Mucosa of descending colon (tissue), 3 donors: ENCODE results near the gene SNTB2. TPM values are rescaled to one million over a fixed set of nuclear protein-coding genes. Genes with fewer than 3 reads are reported as not detected.
"Not testable (repeated sequence)": the region's sequence is repeated elsewhere in the genome, so short reads cannot be mapped to it uniquely, and the experiment has no call there.

Experiments used
- ATAC-seq: fragments of 200-7000 bp; cut with Tn5 transposase; one replicate; pipeline ENCODE4 v1.9.1; 2020; ENCODE audit warnings: mild to moderate bottlenecking, moderate library complexity
- DNase-seq, 3 donors: peaks; one replicate each; pipeline ENCODE4 v3.0.0-alpha.2; 2020
- H3K36me3 ChIP-seq: fragments of 200-600 bp; one replicate; pipeline ENCODE4 v1.8.0; 2021; ENCODE audit warnings: low read depth, mild to moderate bottlenecking
- H3K4me1 ChIP-seq: fragments of 200-600 bp; one replicate; pipeline ENCODE4 v1.8.0; 2021; ENCODE audit warnings: low read depth, mild to moderate bottlenecking
- H3K4me3 ChIP-seq: fragments of 200-600 bp; one replicate; pipeline ENCODE4 v1.8.0; 2021; ENCODE audit warnings: mild to moderate bottlenecking
- H3K9me3 ChIP-seq: fragments of 200-600 bp; one replicate; pipeline ENCODE4 v1.8.0; 2021; ENCODE audit warnings: mild to moderate bottlenecking
- intact Hi-C, 2 donors: fragments of 100-400 bp; cut with DNase I in 1 of 2; cut with micrococcal nuclease in 1 of 2; formaldehyde crosslinking; loops; one replicate each; pipeline versions ENCODE4 v1.11.0 to v1.11.1; 2022; cut with DNase I, micrococcal nuclease
- total RNA-seq, 3 donors: library from RNA; stranded (reverse); fragmentation: NEBNext Ultra II Directional in 2 of 3; extraction: Animal tissue kit (Norgen Biotek cat#: 25700) in 2 of 3; gene quantifications; one replicate each; pipeline versions ENCODE4 v1.2.1 to v1.2.4, GENCODE V29; 2021 to 2023
- TF ChIP-seq, protein P1 (sequence below): fragments of 200-600 bp; IDR thresholded peaks from one replicate; pipeline ENCODE4 v1.8.0; 2022; ENCODE audit warnings: antibody characterized with exemption, mild to moderate bottlenecking
- donor health status: DM: no; HTN: no; CAD: no; lungs with moderate emphysema.
- donor health status: DM: no; HTN: no; CAD: no.
- donor health status: DM: no; HTN: yes; CAD: no.

The SNTB2 gene
- total RNA-seq, 3 donors from 2014 or later = 28.7 to 50.9 (median 34.0) TPM

GRCh38 chr16:69285240-69285639 is 98.3 kb downstream of the SNTB2 start:
- no peak overlapping the region for H3K4me3 ChIP-seq
- no peak for DNase-seq
- no peaks in the 10 kb centered on the region for H3K36me3 ChIP-seq
- no peaks in the 10 kb centered on the region for H3K4me1 ChIP-seq
- no peaks in the 10 kb centered on the region for H3K9me3 ChIP-seq
- intact Hi-C loops = loop anchor here (5.0 kb wide), 1 partner anchor 133 kb away; no protein-coding TSS in a partner anchor
- no peak for ATAC-seq
- TF ChIP-seq, protein P1, sequence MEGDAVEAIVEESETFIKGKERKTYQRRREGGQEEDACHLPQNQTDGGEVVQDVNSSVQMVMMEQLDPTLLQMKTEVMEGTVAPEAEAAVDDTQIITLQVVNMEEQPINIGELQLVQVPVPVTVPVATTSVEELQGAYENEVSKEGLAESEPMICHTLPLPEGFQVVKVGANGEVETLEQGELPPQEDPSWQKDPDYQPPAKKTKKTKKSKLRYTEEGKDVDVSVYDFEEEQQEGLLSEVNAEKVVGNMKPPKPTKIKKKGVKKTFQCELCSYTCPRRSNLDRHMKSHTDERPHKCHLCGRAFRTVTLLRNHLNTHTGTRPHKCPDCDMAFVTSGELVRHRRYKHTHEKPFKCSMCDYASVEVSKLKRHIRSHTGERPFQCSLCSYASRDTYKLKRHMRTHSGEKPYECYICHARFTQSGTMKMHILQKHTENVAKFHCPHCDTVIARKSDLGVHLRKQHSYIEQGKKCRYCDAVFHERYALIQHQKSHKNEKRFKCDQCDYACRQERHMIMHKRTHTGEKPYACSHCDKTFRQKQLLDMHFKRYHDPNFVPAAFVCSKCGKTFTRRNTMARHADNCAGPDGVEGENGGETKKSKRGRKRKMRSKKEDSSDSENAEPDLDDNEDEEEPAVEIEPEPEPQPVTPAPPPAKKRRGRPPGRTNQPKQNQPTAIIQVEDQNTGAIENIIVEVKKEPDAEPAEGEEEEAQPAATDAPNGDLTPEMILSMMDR = no peak

DNA sequence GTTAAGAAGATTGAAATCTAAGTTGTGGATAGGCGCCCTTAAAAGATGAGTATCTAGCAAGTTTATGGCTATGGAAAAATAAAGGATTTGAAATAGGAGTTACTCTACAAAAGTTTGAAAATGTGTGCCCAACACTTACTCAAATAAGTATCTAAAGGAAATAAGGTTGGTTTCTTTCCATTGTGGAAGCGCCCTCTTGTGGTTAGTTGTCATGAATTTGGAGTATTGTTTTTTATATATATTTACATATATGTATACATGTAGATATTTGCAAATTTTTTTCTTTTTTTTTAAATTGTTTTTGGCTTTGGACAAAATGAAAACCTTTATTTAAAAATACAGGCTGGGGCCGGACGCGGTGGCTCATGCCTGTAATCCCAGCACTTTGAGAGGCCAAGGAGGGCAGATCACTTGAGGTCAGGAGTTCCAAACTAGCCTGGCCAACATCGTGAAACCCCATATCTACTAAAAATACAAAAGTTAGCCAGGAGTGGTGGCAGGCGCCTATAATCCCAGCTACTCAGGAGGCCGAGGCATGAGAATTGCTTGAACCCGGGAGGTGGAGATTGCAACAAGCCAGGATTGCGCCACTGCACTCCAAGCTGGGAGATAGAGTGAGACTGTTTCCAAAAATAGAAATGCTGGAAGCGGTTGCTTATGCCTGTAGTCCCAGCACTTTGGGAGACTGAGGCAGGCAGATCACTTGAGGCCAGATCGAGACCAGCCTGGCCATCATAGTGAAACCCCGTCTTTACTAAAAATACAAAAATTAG is 100.2 kb downstream of the SNTB2 start:
- ATAC-seq (peak; percentile 55), DNase-seq (peak in 1 of 3 donors; percentile 86)
- no peaks in the 10 kb centered on the region for H3K4me1 ChIP-seq
- no peaks in the 10 kb centered on the region for H3K36me3 ChIP-seq
- intact Hi-C loops = loop anchor here (5.0 kb wide), 1 partner anchor 135 kb away; no protein-coding TSS in a partner anchor
- no peak overlapping the region for H3K4me3 ChIP-seq
- TF ChIP-seq, protein P1 = peak; percentile 23
- no peaks in the 10 kb centered on the region for H3K9me3 ChIP-seq

- ATAC-seq, H3K4me3 ChIP-seq, H3K36me3 ChIP-seq, DNase-seq, intact Hi-C loops, H3K4me1 ChIP-seq, H3K9me3 ChIP-seq: not testable (repeated sequence)
These were observed 104.7 kb downstream of the SNTB2 start for GRCh38 chr16:69291657-69292056.

- H3K9me3 ChIP-seq = no peaks in the 10 kb centered on the region
- no peak overlapping the region for H3K4me3 ChIP-seq
- no peaks in the 10 kb centered on the region for H3K36me3 ChIP-seq
- intact Hi-C loops = no loop called here
- no peak for ATAC-seq
- DNase-seq = no peak
- no peaks in the 10 kb centered on the region for H3K4me1 ChIP-seq
- TF ChIP-seq, protein P1 = no peak
These were observed 106.4 kb downstream of the SNTB2 start for GRCh38 chr16:69293401-69293800.

- DNase-seq = no peak
- H3K4me3 ChIP-seq = no peak overlapping the region
- H3K36me3 ChIP-seq = no peaks in the 10 kb centered on the region
- TF ChIP-seq, protein P1 = no peak
- no peak for ATAC-seq
- no peaks in the 10 kb centered on the region for H3K9me3 ChIP-seq
- H3K4me1 ChIP-seq = no peaks in the 10 kb centered on the region
- intact Hi-C loops = no loop called here
These were observed 107.1 kb downstream of the SNTB2 start for GRCh38 chr16:69294051-69294450.

DNA sequence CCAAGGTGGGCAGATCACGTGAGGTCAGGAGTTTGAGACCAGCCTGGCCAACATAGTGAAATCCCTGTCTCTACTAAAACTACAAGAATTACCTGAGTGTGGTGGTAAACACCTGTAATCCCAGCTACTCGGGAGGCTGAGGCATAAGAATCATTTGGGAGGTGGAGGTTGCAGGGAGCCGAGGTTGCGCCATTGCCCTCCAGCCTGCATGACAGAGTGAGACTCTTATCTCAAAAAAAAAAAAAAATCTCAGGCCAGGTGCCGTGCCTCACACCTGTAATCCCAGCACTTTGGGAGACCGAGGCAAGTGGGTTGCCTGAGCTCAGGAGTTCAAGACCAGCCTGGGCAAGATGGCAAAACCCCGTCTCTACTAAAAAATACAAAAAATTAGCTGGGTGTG is 109.8 kb downstream of the SNTB2 start:
- ATAC-seq, DNase-seq, H3K4me3 ChIP-seq, H3K9me3 ChIP-seq, intact Hi-C loops, H3K36me3 ChIP-seq, H3K4me1 ChIP-seq: not testable (repeated sequence)
